ENCODE data around the gene GLDC.

DNA sequence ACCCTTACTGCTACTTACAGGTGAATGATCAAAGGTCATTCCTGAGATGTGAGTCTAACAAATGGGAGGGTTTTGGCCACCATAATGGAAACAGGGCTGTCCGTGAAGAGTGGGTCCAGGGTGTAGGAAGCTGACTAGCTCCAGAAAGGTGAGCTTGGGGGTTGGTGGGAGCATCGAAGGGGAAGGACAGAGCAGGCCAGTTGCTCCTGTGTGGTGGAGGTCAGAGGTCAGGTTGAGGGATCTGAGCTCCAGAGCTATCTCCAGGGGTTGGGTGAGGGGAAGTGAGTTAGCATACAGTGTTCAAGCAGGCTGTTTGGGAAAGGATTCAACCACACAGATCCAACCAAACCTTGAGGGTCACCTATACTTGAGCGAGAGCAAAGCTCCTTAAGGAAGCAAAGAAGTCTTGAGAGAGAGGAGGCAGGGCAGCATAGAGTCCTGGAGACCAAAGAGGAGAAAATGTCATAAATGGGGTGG, 18.7 kb upstream of the GLDC start:
- TF ChIP-seq POLR2A (IDR thresholded peaks at IDR 0.05) (no peak), CTCF (IDR thresholded peaks at IDR 0.05) (no peak)

Data from lower leg skin (tissue), 3 donors.